ENCODE results near the gene SSNA1. TPM values are rescaled to one million over a fixed set of nuclear protein-coding genes. Genes with fewer than 3 reads are reported as not detected.

SSNA1 gene
- total RNA-seq, 5 donors from 2014 or later (not counting 1 experiment from before 2014, with no cell fraction given), result 37.0 to 71.6 (median 64.0) TPM

DNA sequence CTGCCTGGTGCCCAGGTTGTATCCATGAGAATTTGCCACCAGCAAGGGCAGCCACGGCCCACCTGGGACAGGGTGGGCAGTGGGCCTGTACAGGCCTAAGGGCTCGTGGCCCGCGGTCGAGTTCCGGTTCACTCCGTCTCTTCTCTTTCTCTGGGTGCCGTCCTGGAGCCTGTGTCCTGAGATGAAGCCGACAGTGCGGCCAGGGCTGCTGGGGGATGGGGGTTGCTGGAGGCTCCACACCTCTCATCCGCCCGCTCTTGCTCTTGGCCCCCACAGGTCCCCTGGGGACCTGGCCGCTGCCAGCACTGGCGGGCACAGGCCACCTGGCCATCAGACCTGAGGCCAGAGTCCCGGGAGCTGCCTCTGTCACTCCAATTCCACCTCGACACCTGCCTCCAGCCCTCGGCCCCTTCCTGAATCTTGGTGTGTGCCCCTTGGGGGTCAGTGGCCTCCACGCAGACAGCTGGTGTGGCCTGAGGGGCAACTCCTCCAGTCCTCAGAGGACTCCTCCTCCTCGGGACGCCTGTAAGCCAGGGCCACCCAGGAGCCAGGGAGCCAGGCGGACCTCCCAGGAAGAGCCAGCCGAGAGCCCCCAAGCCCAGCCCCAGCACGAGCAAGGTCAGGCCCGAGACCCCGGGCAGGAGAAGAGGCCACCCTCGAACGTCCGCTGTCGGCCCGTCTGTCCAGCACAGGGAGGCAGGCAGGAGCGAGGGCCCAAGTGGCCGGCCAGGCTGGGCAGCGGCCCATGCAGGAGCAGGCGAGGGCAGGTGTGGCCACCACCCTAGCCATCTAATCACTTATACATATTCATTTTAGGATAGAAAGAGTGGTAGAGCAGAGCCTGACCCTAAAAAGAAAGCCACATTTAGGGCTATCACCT is 23.9 kb upstream of the SSNA1 start:
- Histone ChIP-seq H3K27me3 (replicated peaks in 1 of 2; ENCODE audit: control insufficient read depth in 2 of 2, extremely low read depth in 1 of 2, insufficient read depth in 2 of 2, low read length in 1 of 2) (peaks cover 8 to 89% of the 10 kb centered on the region in 2 experiments), H3K36me3 (ENCODE audit: control insufficient read depth in 2 of 2, extremely low read depth in 1 of 2, insufficient read depth in 1 of 2, low read length in 1 of 2) (no peaks in the 10 kb centered on the region), H3K4me3 (ENCODE audit: control insufficient read depth in 1 of 2, extremely low read depth in 1 of 2, low read length in 1 of 2) (no peak overlapping the region), H3K4me1 (ENCODE audit: control insufficient read depth in 1 of 2, extremely low read depth in 1 of 2, insufficient read depth in 2 of 2, low read length in 2 of 2) (peaks cover 3 to 23% of the 10 kb centered on the region in 2 experiments), H3K27ac (ENCODE audit: low read length) (no peak overlapping the region), H3K9me3 (no peaks in the 10 kb centered on the region)
- Mint-ChIP-seq H3K36me3 (no peaks in the 10 kb centered on the region), H3K4me3 (no peak overlapping the region), H3K27me3 (peaks cover 15 to 50% of the 10 kb centered on the region in 2 donors), H3K4me1 (peaks cover 0 to 10% (median 4%) of the 10 kb centered on the region in 3 donors), H3K9me3 (no peaks in the 10 kb centered on the region), H3K27ac (no peak overlapping the region)
- DNase-seq (no peak), ATAC-seq (replicated peaks in 1 of 4) (no peak)
- POLR2A ChIA-PET, result no interaction called here
- WGBS (ENCODE audit: insufficient coverage), result 89% methylated on average over 21 of the region's 34 CpGs
- CTCF ChIA-PET, result no interaction called here

DNA sequence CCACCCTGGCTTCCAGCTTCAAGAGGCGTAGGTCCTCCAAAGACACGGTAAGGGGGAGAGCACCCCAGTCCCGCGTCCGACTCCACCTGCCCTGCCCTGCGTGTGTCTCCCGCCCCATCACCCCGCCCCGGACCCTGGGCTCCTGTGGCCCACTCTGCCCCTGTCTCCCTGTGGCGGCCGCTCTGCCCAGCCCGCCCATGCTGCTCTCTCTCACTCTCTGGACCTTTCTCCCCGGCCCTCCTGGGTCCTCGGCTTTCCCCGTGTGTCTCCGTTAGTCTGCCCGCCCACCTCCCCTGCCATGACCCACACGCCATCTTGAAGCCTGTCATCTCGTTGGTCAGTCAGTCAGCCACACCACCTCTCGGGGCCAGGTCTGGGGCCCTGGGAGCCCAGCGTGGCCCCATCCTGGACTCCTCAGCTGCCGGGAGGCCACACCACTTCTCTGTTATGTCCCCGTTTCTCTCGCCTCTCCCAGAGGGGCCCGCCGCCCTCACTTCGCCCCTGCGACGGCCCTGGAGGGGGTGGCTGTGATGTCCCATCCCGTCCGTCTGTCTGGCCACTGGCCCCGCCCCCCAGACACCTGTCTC is 23.1 kb upstream of the SSNA1 start:
- Histone ChIP-seq H3K27me3 (replicated peaks in 1 of 2; ENCODE audit: control insufficient read depth in 2 of 2, extremely low read depth in 1 of 2, insufficient read depth in 2 of 2, low read length in 1 of 2) (peaks cover 8 to 89% of the 10 kb centered on the region in 2 experiments), H3K4me1 (ENCODE audit: control insufficient read depth in 1 of 2, extremely low read depth in 1 of 2, insufficient read depth in 2 of 2, low read length in 2 of 2) (peaks cover 3 to 23% of the 10 kb centered on the region in 2 experiments), H3K36me3 (ENCODE audit: control insufficient read depth in 2 of 2, extremely low read depth in 1 of 2, insufficient read depth in 1 of 2, low read length in 1 of 2) (no peaks in the 10 kb centered on the region), H3K9me3 (no peaks in the 10 kb centered on the region), H3K4me3 (ENCODE audit: control insufficient read depth in 1 of 2, extremely low read depth in 1 of 2, low read length in 1 of 2) (no peak overlapping the region), H3K27ac (ENCODE audit: low read length) (no peak overlapping the region)
- ChIA-PET CTCF (no interaction called here), POLR2A (no interaction called here)
- no peak for ATAC-seq (replicated peaks in 1 of 4)
- 87% methylated on average over 27 of the region's 32 CpGs for WGBS (ENCODE audit: insufficient coverage)
- Mint-ChIP-seq H3K27ac (no peak overlapping the region), H3K27me3 (peaks cover 13 to 48% of the 10 kb centered on the region in 2 donors), H3K36me3 (no peaks in the 10 kb centered on the region), H3K9me3 (no peaks in the 10 kb centered on the region), H3K4me1 (peaks cover 0 to 7% (median 4%) of the 10 kb centered on the region in 3 donors), H3K4me3 (no peak overlapping the region)
- no peak for DNase-seq

DNA sequence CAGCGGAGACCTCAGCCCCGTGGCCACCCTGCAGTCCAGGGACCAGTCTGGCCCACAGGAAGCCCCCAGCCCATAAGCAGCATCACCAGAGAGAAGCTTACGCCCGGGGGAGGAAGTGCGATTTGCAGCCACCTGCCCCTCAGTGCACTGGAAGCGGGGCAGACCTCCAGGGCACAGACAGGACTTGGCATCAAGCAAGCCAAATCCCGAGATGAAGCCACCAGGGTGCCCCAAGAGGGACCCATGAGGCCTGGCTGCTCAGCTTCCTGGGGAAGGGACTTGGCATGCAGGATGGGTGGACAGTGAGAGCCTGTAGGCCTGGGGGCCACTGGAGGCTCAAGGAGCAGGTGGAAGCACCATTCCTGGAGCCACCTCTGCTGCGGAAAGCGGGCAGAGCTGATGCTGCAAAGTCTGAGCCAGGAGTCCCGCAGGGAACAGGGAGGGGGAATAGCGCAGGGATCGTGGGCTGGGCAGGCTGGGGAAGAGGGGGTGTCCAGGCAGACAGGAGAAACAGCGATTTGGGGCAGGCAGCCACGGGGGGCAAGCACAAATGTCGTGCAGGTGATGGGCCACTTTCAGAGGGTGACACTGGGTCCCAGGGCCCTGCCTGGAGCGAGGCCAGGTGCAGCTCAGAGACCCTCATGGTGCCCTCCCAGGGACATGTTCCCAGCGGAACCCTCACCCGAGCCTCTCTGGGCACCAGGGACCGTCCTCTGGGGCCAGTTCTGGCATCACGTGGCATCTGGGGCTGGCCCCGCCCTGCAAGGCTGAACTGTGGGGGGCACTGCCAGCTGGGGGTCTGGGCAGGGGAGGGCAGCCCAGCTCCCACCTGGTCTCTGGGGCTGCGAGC is 21.9 kb upstream of the SSNA1 start:
- Histone ChIP-seq H3K36me3 (ENCODE audit: control insufficient read depth in 2 of 2, extremely low read depth in 1 of 2, insufficient read depth in 1 of 2, low read length in 1 of 2) (no peaks in the 10 kb centered on the region), H3K4me3 (ENCODE audit: control insufficient read depth in 1 of 2, extremely low read depth in 1 of 2, low read length in 1 of 2) (no peak overlapping the region), H3K4me1 (ENCODE audit: control insufficient read depth in 1 of 2, extremely low read depth in 1 of 2, insufficient read depth in 2 of 2, low read length in 2 of 2) (peaks cover 3 to 23% of the 10 kb centered on the region in 2 experiments), H3K27me3 (replicated peaks in 1 of 2; ENCODE audit: control insufficient read depth in 2 of 2, extremely low read depth in 1 of 2, insufficient read depth in 2 of 2, low read length in 1 of 2) (peaks cover 8 to 92% of the 10 kb centered on the region in 2 experiments), H3K27ac (ENCODE audit: low read length) (no peak overlapping the region), H3K9me3 (no peaks in the 10 kb centered on the region)
- ATAC-seq (replicated peaks in 1 of 4) (no peak), DNase-seq (no peak)
- H3K9me3 Mint-ChIP-seq, result no peaks in the 10 kb centered on the region
- H3K36me3 Mint-ChIP-seq, result no peaks in the 10 kb centered on the region
- no peak overlapping the region for H3K27ac Mint-ChIP-seq
- WGBS (ENCODE audit: insufficient coverage), result 72% methylated on average over 15 of the region's 22 CpGs
- H3K27me3 Mint-ChIP-seq, result peaks cover 15 to 52% of the 10 kb centered on the region in 2 donors
- POLR2A ChIA-PET, result no interaction called here
- CTCF ChIA-PET, result interaction anchor here in 1 of 2 donors (0.6 kb wide), 1 partner anchor 8 kb away, joined by 3 read pairs; no protein-coding TSS in a partner anchor
- peaks cover 0 to 7% (median 4%) of the 10 kb centered on the region in 3 donors for H3K4me1 Mint-ChIP-seq
- H3K4me3 Mint-ChIP-seq, result no peak overlapping the region

DNA sequence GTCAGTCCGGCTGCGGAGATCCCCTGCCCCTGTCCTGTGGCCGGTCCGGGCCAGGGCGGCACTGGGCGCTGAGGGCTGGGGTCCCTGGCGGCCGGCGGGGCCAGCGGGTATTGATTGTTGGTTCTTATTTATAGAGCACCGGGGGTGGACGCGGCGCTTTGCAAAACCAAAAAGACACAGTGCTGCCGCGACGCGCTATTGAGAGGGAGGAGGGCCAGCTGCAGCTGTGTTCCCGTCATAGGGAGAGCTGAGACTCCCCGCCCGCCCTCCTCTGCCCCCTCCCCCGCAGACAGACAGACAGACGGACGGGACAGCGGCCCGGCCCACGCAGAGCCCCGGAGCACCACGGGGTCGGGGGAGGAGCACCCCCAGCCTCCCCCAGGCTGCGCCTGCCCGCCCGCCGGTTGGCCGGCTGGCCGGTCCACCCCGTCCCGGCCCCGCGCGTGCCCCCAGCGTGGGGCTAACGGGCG is 21.2 kb upstream of the SSNA1 start:
- peaks cover 15 to 51% of the 10 kb centered on the region in 2 donors for H3K27me3 Mint-ChIP-seq
- no peaks in the 10 kb centered on the region for H3K36me3 ChIP-seq (ENCODE audit: control insufficient read depth in 2 of 2, extremely low read depth in 1 of 2, insufficient read depth in 1 of 2, low read length in 1 of 2)
- H3K4me1 Mint-ChIP-seq, result peaks cover 0 to 7% (median 2%) of the 10 kb centered on the region in 3 donors
- no peaks in the 10 kb centered on the region for H3K9me3 ChIP-seq
- no peaks in the 10 kb centered on the region for H3K9me3 Mint-ChIP-seq
- ATAC-seq (replicated peaks in 1 of 4), result no peak
- no peaks in the 10 kb centered on the region for H3K36me3 Mint-ChIP-seq
- no peak overlapping the region for H3K4me3 Mint-ChIP-seq
- peaks cover 3 to 18% of the 10 kb centered on the region in 2 experiments for H3K4me1 ChIP-seq (ENCODE audit: control insufficient read depth in 1 of 2, extremely low read depth in 1 of 2, insufficient read depth in 2 of 2, low read length in 2 of 2)
- no peak overlapping the region for H3K4me3 ChIP-seq (ENCODE audit: control insufficient read depth in 1 of 2, extremely low read depth in 1 of 2, low read length in 1 of 2)
- H3K27ac ChIP-seq (ENCODE audit: low read length), result no peak overlapping the region
- ChIA-PET POLR2A (no interaction called here), CTCF (interaction anchor here in 1 of 2 donors (0.6 kb wide), 1 partner anchor 8 kb away, joined by 3 read pairs; no protein-coding TSS in a partner anchor)
- WGBS (ENCODE audit: insufficient coverage), result 38% methylated on average over 30 of the region's 44 CpGs
- H3K27me3 ChIP-seq (replicated peaks in 1 of 2; ENCODE audit: control insufficient read depth in 2 of 2, extremely low read depth in 1 of 2, insufficient read depth in 2 of 2, low read length in 1 of 2), result peaks cover 8 to 93% of the 10 kb centered on the region in 2 experiments
- H3K27ac Mint-ChIP-seq, result no peak overlapping the region
- no peak for DNase-seq

DNA sequence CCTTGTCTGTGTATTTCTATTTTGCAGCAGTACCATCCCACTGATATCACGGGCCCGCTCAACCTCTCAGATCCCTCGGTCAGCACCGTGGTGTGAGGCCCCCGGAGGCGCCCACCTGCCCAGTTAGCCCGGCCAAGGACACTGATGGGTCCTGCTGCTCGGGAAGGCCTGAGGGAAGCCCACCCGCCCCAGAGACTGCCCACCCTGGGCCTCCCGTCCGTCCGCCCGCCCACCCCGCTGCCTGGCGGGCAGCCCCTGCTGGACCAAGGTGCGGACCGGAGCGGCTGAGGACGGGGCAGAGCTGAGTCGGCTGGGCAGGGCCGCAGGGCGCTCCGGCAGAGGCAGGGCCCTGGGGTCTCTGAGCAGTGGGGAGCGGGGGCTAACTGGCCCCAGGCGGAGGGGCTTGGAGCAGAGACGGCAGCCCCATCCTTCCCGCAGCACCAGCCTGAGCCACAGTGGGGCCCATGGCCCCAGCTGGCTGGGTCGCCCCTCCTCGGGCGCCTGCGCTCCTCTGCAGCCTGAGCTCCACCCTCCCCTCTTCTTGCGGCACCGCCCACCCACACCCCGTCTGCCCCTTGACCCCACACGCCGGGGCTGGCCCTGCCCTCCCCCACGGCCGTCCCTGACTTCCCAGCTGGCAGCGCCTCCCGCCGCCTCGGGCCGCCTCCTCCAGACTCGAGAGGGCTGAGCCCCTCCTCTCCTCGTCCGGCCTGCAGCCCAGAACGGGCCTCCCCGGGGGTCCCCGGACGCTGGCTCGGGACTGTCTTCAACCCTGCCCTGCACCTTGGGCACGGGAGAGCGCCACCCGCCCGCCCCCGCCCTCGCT is 20.5 kb upstream of the SSNA1 start:
- Histone ChIP-seq H3K9me3 (no peaks in the 10 kb centered on the region), H3K4me1 (ENCODE audit: control insufficient read depth in 1 of 2, extremely low read depth in 1 of 2, insufficient read depth in 2 of 2, low read length in 2 of 2) (peaks cover 2 to 13% of the 10 kb centered on the region in 2 experiments), H3K27ac (ENCODE audit: low read length) (no peak overlapping the region), H3K27me3 (replicated peaks in 1 of 2; ENCODE audit: control insufficient read depth in 2 of 2, extremely low read depth in 1 of 2, insufficient read depth in 2 of 2, low read length in 1 of 2) (peaks cover 8 to 94% of the 10 kb centered on the region in 2 experiments), H3K36me3 (ENCODE audit: control insufficient read depth in 2 of 2, extremely low read depth in 1 of 2, insufficient read depth in 1 of 2, low read length in 1 of 2) (no peaks in the 10 kb centered on the region), H3K4me3 (ENCODE audit: control insufficient read depth in 1 of 2, extremely low read depth in 1 of 2, low read length in 1 of 2) (no peak overlapping the region)
- H3K4me1 Mint-ChIP-seq, result peaks cover 0 to 6% (median 2%) of the 10 kb centered on the region in 3 donors
- no peak overlapping the region for H3K27ac Mint-ChIP-seq
- peak overlapping the region in 2 of 3 donors; percentile 41 to 55 for H3K4me3 Mint-ChIP-seq
- ChIA-PET CTCF (no interaction called here), POLR2A (no interaction called here)
- H3K9me3 Mint-ChIP-seq, result no peaks in the 10 kb centered on the region
- ATAC-seq (replicated peaks in 1 of 4) (peak in 1 of 4 experiments; percentile 32), DNase-seq (no peak)
- 12% methylated on average over 50 of the region's 57 CpGs for WGBS (ENCODE audit: insufficient coverage)
- peaks cover 12 to 49% of the 10 kb centered on the region in 2 donors for H3K27me3 Mint-ChIP-seq
- H3K36me3 Mint-ChIP-seq, result no peaks in the 10 kb centered on the region
